SH-SY5Y (cell line): Measurements from ENCODE around the gene GFRA3.

Experiments used
- GATA2 ChIP-seq: IDR thresholded peaks from 2 replicates; pipeline ENCODE4 v1.6.1; 2011; ENCODE audit warnings: mild to moderate bottlenecking, low read depth, low read length
- GATA3 ChIP-seq: IDR thresholded peaks from 2 replicates; pipeline ENCODE4 v1.6.1; 2011; ENCODE audit warnings: low read depth, mild to moderate bottlenecking, low read length, moderate library complexity

- TF ChIP-seq GATA3 = no peak
- TF ChIP-seq GATA2 = no peak
Measured at GRCh38 chr5:138289296-138289695, 14.9 kb upstream of the GFRA3 start.
